Osteocyte (in vitro differentiated cells): ENCODE data around the gene ZNF774. TPM values are rescaled to one million over a fixed set of nuclear protein-coding genes. Genes with fewer than 3 reads are reported as not detected.

Experiments used
- DNase-seq: peaks from one replicate; pipeline ENCODE4 v3.0.0; 2021; ENCODE audit warnings: mixed read lengths; ENCODE audit not compliant: unreplicated experiment; ENCODE audit errors: extremely low spot score
- H3K27ac Mint-ChIP-seq: one replicate; pipeline ENCODE4 v1.8.0; 2021; ENCODE audit warnings: mild to moderate bottlenecking, mixed read lengths; ENCODE audit not compliant: unreplicated experiment
- H3K27me3 Mint-ChIP-seq: one replicate; pipeline ENCODE4 v1.8.0; 2021; ENCODE audit warnings: mixed read lengths; ENCODE audit not compliant: unreplicated experiment
- H3K36me3 Mint-ChIP-seq: one replicate; pipeline ENCODE4 v1.8.0; 2021; ENCODE audit warnings: mixed read lengths; ENCODE audit not compliant: unreplicated experiment
- H3K4me1 Mint-ChIP-seq: one replicate; pipeline ENCODE4 v1.8.0; 2021; ENCODE audit warnings: mixed read lengths; ENCODE audit not compliant: unreplicated experiment
- H3K4me3 Mint-ChIP-seq: one replicate; pipeline ENCODE4 v1.8.0; 2021; ENCODE audit warnings: mild to moderate bottlenecking, moderate library complexity, mixed read lengths; ENCODE audit not compliant: unreplicated experiment
- H3K9me3 Mint-ChIP-seq: one replicate; pipeline ENCODE4 v1.8.0; 2021; ENCODE audit warnings: mixed read lengths; ENCODE audit not compliant: unreplicated experiment
- CTCF ChIP-seq: fragments of 200-600 bp; sonication (generic); IDR thresholded peaks from 2 replicates; pipeline ENCODE4 v1.5.0; 2021; ENCODE audit warnings: antibody characterized with exemption, mild to moderate bottlenecking, moderate library complexity
- total RNA-seq: library from RNA; stranded (reverse); gene quantifications from 2 replicates; pipeline ENCODE4 v1.2.1, GENCODE V29; 2021

The ZNF774 gene
- total RNA-seq, 1 donor from 2014 or later, result 1.6 TPM

GRCh38 chr15:90334304-90334731, 17.8 kb upstream of the ZNF774 start:
- TF ChIP-seq CTCF, result no peak
- Mint-ChIP-seq H3K4me3 (no peak overlapping the region), H3K27ac (no peak overlapping the region), H3K36me3 (no peaks in the 10 kb centered on the region), H3K4me1 (peaks cover 13% of the 10 kb centered on the region), H3K9me3 (no peaks in the 10 kb centered on the region), H3K27me3 (no peaks in the 10 kb centered on the region)
- no peak for DNase-seq

GRCh38 chr15:90336705-90337141, 15.4 kb upstream of the ZNF774 start:
- H3K36me3 Mint-ChIP-seq, result no peaks in the 10 kb centered on the region
- DNase-seq, result no peak
- H3K27ac Mint-ChIP-seq, result peak overlapping the region; percentile 67
- TF ChIP-seq CTCF, result no peak
- H3K4me1 Mint-ChIP-seq, result peaks cover 13% of the 10 kb centered on the region
- no peaks in the 10 kb centered on the region for H3K27me3 Mint-ChIP-seq
- no peaks in the 10 kb centered on the region for H3K9me3 Mint-ChIP-seq
- no peak overlapping the region for H3K4me3 Mint-ChIP-seq

DNA sequence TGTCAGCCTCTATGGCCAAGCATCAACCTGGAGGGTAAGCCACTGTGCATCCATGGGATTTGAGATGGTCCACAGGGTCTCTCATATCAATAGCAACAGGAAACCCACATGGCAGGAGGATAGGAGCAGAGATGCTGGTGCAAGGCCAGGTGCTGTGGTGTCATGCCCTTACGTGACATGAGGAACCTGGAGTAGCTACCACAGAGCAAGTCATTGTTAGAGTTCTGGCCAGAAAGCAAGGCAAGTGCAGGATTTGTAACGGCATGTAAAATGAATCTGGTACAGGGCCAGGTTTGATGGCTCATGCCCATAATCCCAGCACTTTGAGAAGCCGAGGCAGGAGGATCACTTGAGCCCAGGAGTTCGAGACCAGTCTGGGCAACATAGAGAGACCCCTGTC, 14.8 kb upstream of the ZNF774 start:
- Mint-ChIP-seq H3K4me1 (peaks cover 13% of the 10 kb centered on the region), H3K27me3 (no peaks in the 10 kb centered on the region), H3K9me3 (no peaks in the 10 kb centered on the region), H3K36me3 (no peaks in the 10 kb centered on the region), H3K27ac (peak overlapping the region; percentile 67), H3K4me3 (no peak overlapping the region)
- TF ChIP-seq CTCF, result no peak
- DNase-seq, result no peak

- H3K9me3 Mint-ChIP-seq, result no peaks in the 10 kb centered on the region
- H3K27ac Mint-ChIP-seq, result no peak overlapping the region
- H3K27me3 Mint-ChIP-seq, result no peaks in the 10 kb centered on the region
- DNase-seq, result no peak
- H3K4me1 Mint-ChIP-seq, result peaks cover 25% of the 10 kb centered on the region
- no peaks in the 10 kb centered on the region for H3K36me3 Mint-ChIP-seq
- TF ChIP-seq CTCF, result no peak
- no peak overlapping the region for H3K4me3 Mint-ChIP-seq
These were observed 13.6 kb upstream of the ZNF774 start for GRCh38 chr15:90338532-90338931.

DNA sequence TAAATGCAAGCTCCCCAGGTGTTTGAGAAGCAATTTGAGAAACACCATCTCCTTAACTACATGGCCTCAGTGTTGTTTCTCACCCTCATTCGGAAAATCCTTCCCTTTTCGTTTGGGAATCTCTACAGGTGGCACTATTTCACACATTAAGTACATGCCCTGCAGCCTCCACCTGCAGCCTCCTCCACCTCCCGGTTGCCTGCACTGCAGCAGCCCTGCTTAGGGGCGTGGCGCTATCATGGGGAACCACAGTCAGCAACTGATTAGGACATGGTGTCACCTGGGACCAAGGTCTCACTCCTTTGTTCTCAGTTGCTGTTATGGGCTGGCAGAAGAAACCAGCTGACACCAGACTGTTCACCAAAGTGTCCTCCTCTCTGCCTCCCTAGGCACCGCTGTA, 11.7 kb upstream of the ZNF774 start:
- DNase-seq, result no peak
- no peak overlapping the region for H3K27ac Mint-ChIP-seq
- no peaks in the 10 kb centered on the region for H3K9me3 Mint-ChIP-seq
- H3K4me1 Mint-ChIP-seq, result peaks cover 29% of the 10 kb centered on the region
- no peaks in the 10 kb centered on the region for H3K27me3 Mint-ChIP-seq
- no peak overlapping the region for H3K4me3 Mint-ChIP-seq
- TF ChIP-seq CTCF, result no peak
- H3K36me3 Mint-ChIP-seq, result no peaks in the 10 kb centered on the region
